ENCODE data around the gene PMP22. TPM values are rescaled to one million over a fixed set of nuclear protein-coding genes. Genes with fewer than 3 reads are reported as not detected.

Gene PMP22
- total RNA-seq, 2 experiments from 2014 or later, result 0.21 to 0.22 TPM

Other genes with a start within 250 kb of the PMP22 start
- not detected for gene TEKT3, start 76.3 kb upstream of the PMP22 start, total RNA-seq
- gene CDRT4, start 202.3 kb upstream of the PMP22 start, total RNA-seq, result 1 to 10 TPM; 1.9 to 3.2 TPM

Measured in activated naive CD8-positive, alpha-beta T cell treated with anti-CD3 and anti-CD28 coated beads for 36 hours (primary cell).